ENCODE data around the gene DCDC2.

GRCh38 chr6:24287239-24287638 is 70.6 kb downstream of the DCDC2 start:
- no peak for TF ChIP-seq CTCF (conservative IDR thresholded peaks at IDR 0.05)
- TF ChIP-seq EZH2 (IDR thresholded peaks at IDR 0.05; ENCODE audit: low read depth): no peak
